ENCODE data around the gene GALNT2.

- no peak for TF ChIP-seq CTCF (IDR thresholded peaks at IDR 0.05; ENCODE audit: borderline replicate concordance, extremely low read depth, low read length, poor library complexity, severe bottlenecking)
- no peak for TF ChIP-seq EZH2 (IDR thresholded peaks at IDR 0.05; ENCODE audit: borderline replicate concordance, low read depth, low read length, severe bottlenecking)
Measured at GRCh38 chr1:230064283-230064682, 2.8 kb upstream of the GALNT2 start.

Measured in DND-41 (cell line).